PFSK-1 (cell line): Measurements from ENCODE around the gene ERBB4.

Experiments
- FOXP2 ChIP-seq: optimal IDR thresholded peaks from 2 replicates; pipeline ENCODE3; 2011; ENCODE audit warnings: borderline replicate concordance, control low read depth, inconsistent platforms; ENCODE audit not compliant: insufficient read depth; ENCODE audit errors: extremely low read length, extremely low read depth
- POLR2AphosphoS5 ChIP-seq: IDR thresholded peaks from 2 replicates; pipeline ENCODE4 v1.6.1; 2012; ENCODE audit warnings: low read depth, mild to moderate bottlenecking, control low read depth, low read length, moderate library complexity
- REST ChIP-seq, 2 experiments: IDR thresholded peaks; 2 replicates each; pipeline versions ENCODE4 v1.6.1 to v1.8.0; 2011 to 2012; ENCODE audit warnings: low read depth in 2 of 2, low read length in 2 of 2, control low read depth in 1 of 2, inconsistent platforms in 1 of 2, mild to moderate bottlenecking in 1 of 2, moderate library complexity in 1 of 2; ENCODE audit not compliant: insufficient read depth in 1 of 2
- SIN3A ChIP-seq: IDR thresholded peaks from 2 replicates; pipeline ENCODE4 v1.6.1; 2012; ENCODE audit warnings: mild to moderate bottlenecking, low read length, moderate library complexity, borderline replicate concordance; ENCODE audit not compliant: insufficient read depth
- TAF1 ChIP-seq: IDR thresholded peaks from 2 replicates; pipeline ENCODE4 v1.6.1; 2012; ENCODE audit warnings: low read length, control low read depth, borderline replicate concordance; ENCODE audit not compliant: insufficient read depth

The ERBB4 gene

DNA sequence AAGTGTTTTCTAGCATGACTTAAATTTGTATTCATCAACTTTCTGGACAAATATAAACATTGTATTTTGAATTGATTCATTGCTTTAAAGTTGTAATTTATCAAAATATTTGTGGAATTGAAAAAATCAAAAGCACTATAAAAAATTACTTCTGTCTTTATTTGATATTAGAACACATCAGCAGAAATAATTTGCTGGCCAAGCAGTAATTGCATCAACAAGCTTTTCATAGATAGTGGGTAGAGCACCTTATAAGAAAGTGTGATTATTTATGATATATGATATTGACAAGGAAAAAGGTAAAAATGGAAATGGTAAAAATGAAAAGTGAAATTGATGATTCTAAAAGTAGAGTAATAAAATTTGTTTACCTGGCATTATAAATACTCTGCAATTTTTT lies 1121.1 kb downstream of the ERBB4 start:
- TF ChIP-seq TAF1 (no peak), FOXP2 (no peak), POLR2AphosphoS5 (no peak), SIN3A (no peak), REST (IDR thresholded peaks at IDR 0.05; ENCODE audit: insufficient read depth in 1 of 2, low read depth in 2 of 2, low read length in 2 of 2) (no peak)

GRCh38 chr2:211416373-211416772 lies 1122.2 kb downstream of the ERBB4 start:
- TF ChIP-seq SIN3A (no peak), FOXP2 (no peak), TAF1 (no peak), POLR2AphosphoS5 (no peak), REST (IDR thresholded peaks at IDR 0.05; ENCODE audit: insufficient read depth in 1 of 2, low read depth in 2 of 2, low read length in 2 of 2) (no peak)

GRCh38 chr2:211413746-211414145 lies 1124.9 kb downstream of the ERBB4 start:
- TF ChIP-seq TAF1: no peak
- no peak for TF ChIP-seq REST (IDR thresholded peaks at IDR 0.05; ENCODE audit: insufficient read depth in 1 of 2, low read depth in 2 of 2, low read length in 2 of 2)

DNA sequence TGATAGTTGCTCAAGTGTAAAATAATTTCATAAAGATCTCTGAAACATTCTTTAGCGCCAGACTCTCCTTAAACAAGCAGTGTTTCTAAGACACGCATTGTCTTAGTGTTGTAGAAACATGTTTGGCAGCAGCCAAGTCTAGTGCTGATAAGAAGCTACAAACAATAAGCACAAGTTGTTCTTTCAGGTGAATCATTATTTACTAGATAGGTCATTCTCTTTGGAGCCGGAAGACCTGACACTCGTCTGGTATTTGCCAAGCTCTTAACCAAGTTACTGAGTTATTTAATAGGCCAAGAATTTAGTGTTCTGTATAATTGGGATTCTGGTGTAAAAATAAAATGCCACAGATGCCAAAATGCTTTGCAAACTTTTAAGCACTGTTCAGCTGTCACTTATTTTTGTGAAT lies 1130.1 kb downstream of the ERBB4 start:
- TF ChIP-seq SIN3A: no peak
- no peak for TF ChIP-seq TAF1
- TF ChIP-seq POLR2AphosphoS5: no peak

- TF ChIP-seq SIN3A (no peak), FOXP2 (no peak), TAF1 (no peak), POLR2AphosphoS5 (no peak), REST (IDR thresholded peaks at IDR 0.05; ENCODE audit: insufficient read depth in 1 of 2, low read depth in 2 of 2, low read length in 2 of 2) (no peak)
Observed at GRCh38 chr2:211407076-211407475, 1131.5 kb downstream of the ERBB4 start.
